CD4-positive, alpha-beta T cell treated with Interleukin-12 subunit alpha and Interleukin-12 subunit beta, for 1 hour (primary cell): Measurements from ENCODE around the gene SARNP.
"Not testable (repeated sequence)": the region's sequence is repeated elsewhere in the genome, so short reads cannot be mapped to it uniquely, and the experiment has no call there.

Experiments used
- DNase-seq: peaks from one replicate; pipeline ENCODE4 v3.0.0-alpha.2; 2020

The SARNP gene

GRCh38 chr12:55817345-55818139, at the start of gene SARNP, which contains the start of gene ORMDL2:
Gene SARNP, minus strand, starts transcription at chr12:55817724. Its CDS starts 23 bp downstream, at chr12:55817701.
Gene ORMDL2, plus strand, starts transcription at chr12:55818041. Its CDS starts 959 bp downstream, at chr12:55819000.
- peak; percentile 99 for DNase-seq

- DNase-seq: not testable (repeated sequence)
Observed at GRCh38 chr12:55866454-55867004, 49.0 kb upstream of the SARNP start.

GRCh38 chr12:55865327-55865726, 47.8 kb upstream of the SARNP start:
- DNase-seq: no peak

- DNase-seq: not testable (repeated sequence)
Observed at GRCh38 chr12:55862931-55863330, 45.4 kb upstream of the SARNP start.

GRCh38 chr12:55862286-55862685, 44.8 kb upstream of the SARNP start:
- no peak for DNase-seq

- DNase-seq: no peak
Observed at GRCh38 chr12:55861871-55862270, 44.3 kb upstream of the SARNP start.

GRCh38 chr12:55861396-55861795, 43.9 kb upstream of the SARNP start:
- DNase-seq: no peak

GRCh38 chr12:55852740-55853139, 35.2 kb upstream of the SARNP start:
- DNase-seq: no peak

- no peak for DNase-seq
Observed at GRCh38 chr12:55850893-55851292, 33.4 kb upstream of the SARNP start.

- no peak for DNase-seq
Observed at GRCh38 chr12:55850401-55850800, 32.9 kb upstream of the SARNP start.

GRCh38 chr12:55849616-55850343, 32.3 kb upstream of the SARNP start:
- DNase-seq: no peak

- DNase-seq: peak; percentile 17
Observed at GRCh38 chr12:55847603-55848291, 30.2 kb upstream of the SARNP start.

GRCh38 chr12:55847033-55847432, 29.5 kb upstream of the SARNP start:
- no peak for DNase-seq

GRCh38 chr12:55845785-55846496, 28.4 kb upstream of the SARNP start:
- no peak for DNase-seq

GRCh38 chr12:55845361-55845760, 27.8 kb upstream of the SARNP start:
- no peak for DNase-seq

- no peak for DNase-seq
Observed at GRCh38 chr12:55844961-55845360, 27.4 kb upstream of the SARNP start.

- DNase-seq: no peak
Observed at GRCh38 chr12:55843431-55843830, 25.9 kb upstream of the SARNP start.

- DNase-seq: no peak
Observed at GRCh38 chr12:55842681-55843429, 25.3 kb upstream of the SARNP start, which contains the start of gene MMP19. Gene MMP19, minus strand, starts transcription at chr12:55842936. Its CDS starts 106 bp downstream, at chr12:55842830.

- no peak for DNase-seq
Observed at GRCh38 chr12:55840581-55841351, 23.2 kb upstream of the SARNP start.

- no peak for DNase-seq
Observed at GRCh38 chr12:55839345-55840140, 22.0 kb upstream of the SARNP start.
